NCI-H748 (cell line): Measurements from ENCODE around the gene ZXDC.

ENCODE experiments used
- DNase-seq: peaks from one replicate; lab custom pipeline; 2025; ENCODE audit not compliant: unreplicated experiment; lab: John Stamatoyannopoulos, UW

ZXDC gene

GRCh38 chr3:126439346-126439967 is 36.2 kb downstream of the ZXDC start:
- DNase-seq, result no peak

- no peak for DNase-seq
Measured at GRCh38 chr3:126438746-126439145, 36.9 kb downstream of the ZXDC start.

GRCh38 chr3:126438186-126438585 is 37.5 kb downstream of the ZXDC start:
- DNase-seq, result no peak

DNA sequence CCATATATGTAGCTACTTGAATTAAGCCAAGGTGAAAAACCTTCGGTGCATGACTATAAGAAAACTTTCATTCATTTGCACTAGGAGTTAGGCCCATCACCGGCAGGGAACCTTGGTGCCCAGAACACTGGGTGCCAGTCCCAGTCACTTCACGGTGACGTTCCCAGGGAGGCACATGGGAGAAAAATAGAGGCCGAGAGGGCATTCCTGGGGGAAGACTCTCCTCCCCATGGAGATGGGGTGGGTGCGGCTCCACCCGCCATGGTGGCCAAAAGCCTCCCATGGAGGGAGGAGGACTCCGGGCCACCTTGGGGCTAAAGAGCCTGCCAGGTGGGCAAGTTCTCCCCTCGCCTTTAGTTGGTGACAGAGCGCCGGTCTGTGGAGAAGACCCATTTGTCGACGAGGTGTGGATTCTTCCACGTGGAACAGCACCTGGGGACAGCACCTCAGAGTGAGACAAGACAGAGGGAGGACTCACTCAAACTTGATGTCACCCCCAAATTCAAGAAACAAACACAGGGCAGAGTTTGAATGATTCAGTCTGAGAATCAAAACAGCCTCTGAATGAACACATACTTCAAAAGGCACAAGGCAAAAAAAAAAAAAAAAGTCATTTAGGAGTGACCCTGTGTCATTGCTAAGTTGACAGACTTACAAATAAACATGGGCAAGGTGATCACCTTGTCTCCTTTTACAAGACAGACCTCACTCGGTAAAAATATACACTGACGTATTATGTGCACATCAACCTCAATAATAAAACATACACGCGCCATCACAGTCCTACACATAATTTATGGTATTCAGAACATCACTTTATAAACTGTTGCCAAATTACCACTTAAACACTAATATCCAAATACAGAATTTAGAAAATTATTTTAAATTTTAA is 38.6 kb downstream of the ZXDC start:
- no peak for DNase-seq

DNA sequence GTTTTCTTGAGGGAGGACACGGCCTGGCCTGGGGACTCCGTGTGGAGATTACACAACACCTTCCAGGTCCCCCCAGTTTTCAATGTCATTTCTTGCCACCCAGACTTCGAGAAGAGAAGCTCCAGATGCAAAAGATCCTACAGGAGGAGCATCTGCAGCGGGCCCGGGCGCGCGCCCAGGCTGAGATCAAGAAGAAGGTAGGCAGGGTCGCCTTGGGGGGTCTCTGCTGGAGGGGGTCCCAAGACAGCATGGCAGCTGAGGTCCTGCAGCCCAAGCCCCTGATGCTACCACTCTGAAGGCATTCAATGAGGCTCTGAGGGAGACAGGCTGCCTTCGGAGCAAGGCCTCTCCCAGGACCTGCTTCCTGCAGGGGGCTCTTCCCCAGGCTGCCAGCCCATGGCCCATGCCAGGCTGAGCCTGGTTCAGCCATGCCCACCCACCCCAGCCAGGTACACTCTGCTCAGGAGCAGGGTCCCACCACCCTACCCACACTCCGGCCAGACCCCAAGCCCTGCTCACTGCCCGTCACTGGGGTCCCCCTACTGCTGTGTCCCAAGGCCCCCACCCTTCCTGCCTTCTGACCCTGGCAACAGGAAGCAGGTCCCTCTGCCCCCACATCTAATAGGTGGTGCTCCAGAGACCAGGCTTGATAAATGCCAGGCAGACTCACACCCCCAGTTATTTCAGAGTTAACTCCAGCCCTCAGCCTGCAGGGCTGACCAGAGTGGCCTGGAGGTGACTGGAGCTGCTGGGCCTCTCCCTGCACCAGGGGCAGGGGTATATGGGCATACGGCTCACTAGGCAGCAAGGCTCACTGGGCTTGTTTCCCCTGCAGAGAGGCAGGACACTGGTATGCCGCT is 40.0 kb downstream of the ZXDC start:
- DNase-seq, result no peak

DNA sequence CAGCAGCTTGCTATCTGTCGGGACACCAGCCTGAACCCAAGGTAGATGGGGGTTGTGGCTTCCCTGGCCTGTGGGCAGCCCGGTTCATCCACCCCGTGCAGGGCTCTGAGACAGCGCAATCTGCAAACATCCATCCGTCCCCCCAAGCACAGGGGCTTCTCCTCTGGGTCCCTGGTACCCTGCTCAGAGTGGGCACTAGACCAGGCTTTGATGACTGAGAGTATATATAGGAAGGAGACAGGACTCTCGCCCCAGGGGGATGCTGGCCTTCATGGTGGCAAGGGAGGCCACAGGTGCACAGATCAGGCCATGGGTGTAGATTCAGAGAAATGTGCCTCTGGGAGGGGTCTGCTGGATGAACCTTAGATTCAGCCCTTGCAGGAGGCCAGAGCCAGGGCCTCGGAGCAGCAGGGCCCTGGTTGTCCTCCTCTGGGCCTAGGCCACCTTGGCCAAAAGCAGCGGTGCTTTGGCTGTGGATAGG is 40.7 kb downstream of the ZXDC start:
- no peak for DNase-seq

- no peak for DNase-seq
Measured at GRCh38 chr3:126434264-126434590, 41.5 kb downstream of the ZXDC start.

- DNase-seq, result no peak
Measured at GRCh38 chr3:126433496-126434263, 42.0 kb downstream of the ZXDC start.

- no peak for DNase-seq
Measured at GRCh38 chr3:126433105-126433430, 42.6 kb downstream of the ZXDC start.

- no peak for DNase-seq
Measured at GRCh38 chr3:126432361-126433104, 43.2 kb downstream of the ZXDC start.

DNA sequence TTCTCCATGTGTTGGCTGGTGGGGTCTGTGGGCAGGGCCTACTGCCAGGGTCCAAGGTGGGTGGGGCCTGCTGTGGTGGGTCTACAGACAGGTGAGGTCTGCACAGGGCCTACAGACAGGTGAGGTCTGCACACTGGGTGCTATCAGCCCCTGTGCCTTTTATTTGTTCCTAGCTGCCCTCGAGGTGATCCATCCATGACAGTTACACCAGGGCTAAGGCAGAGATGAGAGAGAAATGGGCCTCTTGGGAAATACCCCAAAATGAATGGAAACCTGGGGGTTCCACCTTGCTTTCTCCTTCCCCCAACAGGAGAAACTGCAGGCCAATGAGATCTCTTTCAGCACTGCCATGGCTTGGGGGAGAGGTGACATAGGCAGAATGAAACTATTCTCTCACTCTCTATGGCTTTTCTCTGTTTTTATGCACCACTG is 44.6 kb downstream of the ZXDC start:
- no peak for DNase-seq

DNA sequence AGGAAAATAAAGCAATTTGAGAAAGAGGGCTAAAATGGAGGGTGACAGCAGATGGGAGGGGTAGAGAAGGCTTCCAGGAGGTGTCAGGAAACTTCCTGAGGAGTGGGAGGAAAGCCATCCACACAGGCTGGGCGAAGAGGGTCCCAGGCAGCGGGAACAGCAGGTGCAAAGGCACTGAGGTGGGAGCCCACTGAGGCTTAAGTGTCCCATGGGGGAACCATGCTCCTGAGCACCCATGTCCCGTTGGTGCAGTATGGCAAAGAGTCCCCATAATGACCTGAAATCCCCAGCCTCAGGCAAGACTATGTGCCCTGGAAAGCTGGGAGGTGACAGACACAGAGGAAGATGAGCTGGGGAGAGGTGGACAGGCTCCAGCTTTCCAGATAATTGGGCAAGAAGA is 50.9 kb downstream of the ZXDC start:
- no peak for DNase-seq

GRCh38 chr3:126424039-126424717 is 51.5 kb downstream of the ZXDC start:
- DNase-seq, result peak; percentile 7

DNA sequence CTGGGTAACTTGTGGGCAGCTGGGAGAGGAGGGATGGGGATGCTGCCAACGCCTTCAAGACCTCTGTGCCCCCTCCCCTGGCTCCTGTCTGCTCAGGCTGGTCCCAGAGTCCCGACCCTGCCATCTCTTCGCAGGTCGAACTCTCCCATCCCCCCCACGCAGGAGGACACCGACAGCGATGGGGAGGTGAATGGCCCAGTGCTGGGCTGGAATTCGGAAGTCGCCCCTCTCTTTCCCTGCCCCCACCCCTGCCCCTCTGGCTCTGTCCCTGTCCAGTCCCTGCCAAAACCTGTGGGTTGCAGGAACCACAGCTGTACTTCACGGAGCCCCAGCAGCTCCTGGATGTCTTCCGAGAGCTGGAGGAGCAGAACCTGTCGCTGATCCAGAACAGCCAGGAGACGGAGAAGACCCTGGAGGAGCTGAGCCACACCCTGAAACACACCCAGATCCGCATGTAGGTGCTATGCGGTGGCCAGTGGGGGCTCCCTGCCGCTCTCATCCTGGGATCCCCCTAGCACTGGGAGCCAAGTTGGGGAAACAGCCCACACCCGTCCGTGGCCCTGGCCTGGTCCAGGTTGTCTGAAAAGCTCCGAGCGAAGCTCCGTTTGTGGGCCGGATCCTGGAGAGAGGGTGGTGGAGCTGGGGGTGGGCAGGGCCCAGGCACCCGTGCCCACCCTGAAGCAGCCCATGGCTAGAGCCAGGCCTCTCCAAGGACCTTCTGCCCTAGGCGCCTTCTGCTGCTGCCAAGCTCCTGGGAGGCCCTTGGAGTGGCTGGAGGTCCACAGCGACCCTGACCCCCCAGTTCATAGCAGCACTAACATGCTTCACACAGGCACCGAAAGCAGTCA is 52.3 kb downstream of the ZXDC start:
- DNase-seq, result no peak

DNA sequence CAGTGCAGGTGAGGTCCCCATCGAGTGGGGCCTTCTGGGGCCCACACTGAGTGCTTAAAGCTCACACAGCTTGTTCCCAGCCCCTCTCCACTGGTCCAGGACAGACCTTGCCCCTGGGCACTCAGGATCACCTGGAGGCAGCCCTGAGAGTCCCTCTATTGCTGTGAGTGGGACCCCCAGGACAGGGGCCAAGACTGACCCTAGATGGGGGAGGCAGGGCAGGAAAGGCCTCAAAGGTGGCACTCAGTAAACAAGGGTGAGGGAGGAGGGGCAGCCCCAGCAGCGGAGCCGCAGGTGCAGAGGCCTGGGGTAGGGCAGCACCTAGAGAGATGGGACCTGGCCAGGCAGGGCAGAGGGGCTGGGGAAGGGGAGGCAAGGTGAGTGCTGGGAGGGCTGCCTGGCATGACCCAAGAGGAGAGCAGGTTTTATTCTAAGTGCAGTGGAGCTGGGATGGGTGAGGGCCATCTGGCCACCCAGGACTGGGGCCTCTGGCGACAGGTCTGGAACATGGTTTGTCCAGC is 53.1 kb downstream of the ZXDC start:
- DNase-seq, result no peak

DNA sequence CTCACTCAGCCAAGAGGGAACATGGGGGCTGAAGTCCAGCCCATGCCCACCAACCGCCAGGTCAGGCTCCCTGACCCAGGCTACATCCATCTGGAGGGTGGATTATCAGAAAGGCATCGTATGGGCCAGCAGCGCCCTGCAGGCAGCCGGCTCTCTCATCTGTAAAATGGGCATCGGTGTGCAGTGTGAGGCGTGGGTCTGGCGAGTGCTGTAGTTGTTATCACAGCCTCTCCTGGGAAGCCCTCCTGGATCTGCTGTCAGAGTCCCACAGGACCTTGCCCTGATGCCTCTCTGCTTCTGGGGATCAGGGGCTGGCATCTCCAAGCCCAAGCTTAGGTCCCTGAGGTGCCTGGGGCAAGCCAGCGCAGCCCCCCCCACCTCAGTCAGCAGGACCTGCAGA is 53.6 kb downstream of the ZXDC start:
- DNase-seq, result no peak

GRCh38 chr3:126421573-126422119 is 54.0 kb downstream of the ZXDC start:
- DNase-seq, result no peak
